ENCODE measurements around the gene SPATA33.

SPATA33 gene

DNA sequence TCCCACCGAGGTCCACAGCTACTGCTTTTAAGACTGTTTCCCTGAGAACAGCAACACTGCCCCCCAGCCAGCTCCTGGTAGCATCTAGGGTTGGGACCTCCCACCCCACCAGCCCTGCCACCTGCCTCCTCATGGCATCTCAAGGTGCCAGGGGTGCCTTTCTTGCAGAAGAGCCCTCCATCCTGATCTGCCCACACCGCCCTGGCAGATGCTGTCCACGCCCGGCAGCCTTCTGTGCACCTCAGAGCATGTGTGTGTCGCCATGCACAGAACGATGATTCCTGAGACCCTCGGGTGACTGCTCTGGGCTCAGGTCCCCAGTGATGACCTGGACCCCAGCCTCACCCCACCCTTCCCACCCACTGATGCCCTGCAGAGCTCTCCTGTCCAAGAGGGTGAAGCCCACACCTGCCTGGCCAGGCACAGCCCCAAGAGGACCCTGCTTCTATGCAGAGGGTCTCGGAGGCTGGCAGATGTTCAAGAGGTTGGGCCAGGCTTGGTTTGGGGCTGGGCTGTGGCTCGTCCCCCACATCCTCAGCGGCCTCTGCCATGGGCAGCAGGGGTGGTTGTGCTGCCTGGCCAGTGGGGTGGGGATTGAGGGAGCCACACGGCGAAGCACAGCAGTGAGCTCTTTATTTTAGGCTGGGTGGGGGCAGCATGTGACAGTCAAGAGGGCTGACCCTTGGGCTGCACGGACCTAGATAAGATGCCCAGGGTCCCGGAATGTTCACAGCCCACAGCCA is 49.1 kb downstream of the SPATA33 start:
- DNase-seq (ENCODE audit: low read depth in 2 of 3, low spot score in 1 of 3): no peak

DNA sequence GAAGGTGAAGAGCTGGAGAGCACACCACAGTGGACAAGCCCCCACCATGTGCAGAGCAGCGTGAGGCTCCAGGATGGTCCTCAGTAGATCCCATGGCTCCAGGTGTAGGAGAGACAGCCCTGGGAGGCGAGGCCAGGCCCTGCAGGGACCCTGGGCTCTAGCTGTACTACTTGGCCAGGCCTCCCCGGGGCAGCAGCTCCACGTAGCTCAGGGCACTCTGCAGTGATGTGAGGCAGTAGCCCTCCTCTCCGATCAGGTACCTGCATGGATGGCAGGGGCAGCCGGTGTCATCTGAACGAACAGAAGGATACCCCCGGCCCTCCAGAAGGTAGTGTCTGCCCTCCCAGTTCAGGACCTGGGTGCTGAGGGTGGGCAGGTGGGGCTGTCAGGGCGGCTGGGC is 50.1 kb downstream of the SPATA33 start:
- DNase-seq (ENCODE audit: low read depth in 2 of 3, low spot score in 1 of 3): no peak

DNA sequence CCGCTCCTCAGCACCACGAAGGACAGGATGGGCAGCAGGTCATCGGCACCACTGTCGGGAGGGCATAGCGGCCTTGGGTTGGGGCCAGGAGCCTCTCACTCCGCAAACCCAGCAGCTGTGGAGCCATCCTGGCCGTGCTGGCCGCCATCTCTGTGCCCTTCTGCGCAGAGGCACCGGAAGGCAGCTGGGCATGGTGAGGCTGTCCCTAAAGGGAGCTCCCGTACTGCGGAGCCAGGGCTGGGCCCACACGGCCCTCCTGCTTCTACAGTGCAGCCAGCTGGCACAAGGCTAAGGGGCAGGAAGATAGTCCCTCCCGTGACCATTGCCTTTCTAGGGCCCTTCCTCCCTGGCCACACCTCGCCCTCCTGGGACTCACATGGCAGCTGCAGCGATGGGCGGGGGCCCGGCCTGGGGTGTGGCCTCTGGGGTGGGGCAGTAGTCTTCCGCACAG is 50.9 kb downstream of the SPATA33 start:
- DNase-seq (ENCODE audit: low read depth in 2 of 3, low spot score in 1 of 3): no peak

DNA sequence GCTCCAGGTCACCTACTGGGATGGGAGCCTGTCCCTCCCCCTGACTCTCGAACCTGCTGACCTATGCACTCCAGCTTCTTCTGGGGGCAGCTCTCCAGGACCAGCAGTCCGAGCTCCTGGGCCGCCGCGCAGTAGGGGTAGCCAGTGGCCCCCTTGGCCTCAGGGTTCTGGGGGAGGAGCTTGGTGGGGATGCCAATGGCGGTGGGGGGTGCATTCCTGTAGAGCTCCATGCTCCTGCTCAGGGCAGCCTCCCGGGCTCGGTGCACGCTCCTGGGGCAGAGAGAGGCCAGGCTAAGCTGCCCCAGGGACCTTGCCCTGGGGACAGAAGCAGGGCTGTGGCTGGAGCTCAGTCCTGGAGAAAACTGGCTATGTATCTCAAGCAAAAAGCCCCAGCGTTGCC is 51.5 kb downstream of the SPATA33 start:
- no peak for DNase-seq (ENCODE audit: low read depth in 2 of 3, low spot score in 1 of 3)

DNA sequence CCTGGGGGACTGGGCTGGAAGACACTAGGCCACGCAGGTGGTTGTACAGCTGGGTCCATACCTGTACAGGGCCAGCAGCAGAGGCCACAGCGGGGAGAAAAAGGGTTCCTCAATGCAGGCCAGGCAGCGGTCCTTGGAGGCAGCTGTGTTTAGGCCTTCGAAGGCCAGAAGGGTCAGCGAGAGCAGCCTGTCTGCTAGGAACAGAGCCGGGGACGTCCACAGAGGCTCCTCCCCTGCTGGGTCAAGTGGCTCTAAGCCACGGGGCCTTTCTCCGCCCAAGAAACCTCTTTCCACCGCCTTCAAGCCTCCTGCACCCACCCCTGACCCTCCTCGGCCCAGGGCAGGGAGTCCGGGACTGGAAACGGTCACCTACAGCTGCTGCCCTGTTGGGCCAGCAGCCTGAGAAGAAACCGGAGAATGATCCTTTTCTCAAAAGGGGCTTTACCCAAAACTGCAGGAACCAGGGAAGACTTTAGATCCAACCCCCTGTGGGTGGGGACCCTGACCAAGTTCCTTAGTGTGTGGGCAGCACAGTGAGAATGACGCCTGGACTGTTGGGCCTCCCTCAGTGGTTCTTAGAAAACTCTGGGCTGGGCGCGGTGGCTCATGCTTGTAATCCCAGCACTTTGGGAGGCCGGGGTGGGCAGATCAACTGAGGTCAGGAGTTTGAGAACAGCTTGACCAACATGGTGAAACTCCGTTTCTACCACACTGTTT is 52.2 kb downstream of the SPATA33 start:
- no peak for DNase-seq (ENCODE audit: low read depth in 2 of 3, low spot score in 1 of 3)

DNA sequence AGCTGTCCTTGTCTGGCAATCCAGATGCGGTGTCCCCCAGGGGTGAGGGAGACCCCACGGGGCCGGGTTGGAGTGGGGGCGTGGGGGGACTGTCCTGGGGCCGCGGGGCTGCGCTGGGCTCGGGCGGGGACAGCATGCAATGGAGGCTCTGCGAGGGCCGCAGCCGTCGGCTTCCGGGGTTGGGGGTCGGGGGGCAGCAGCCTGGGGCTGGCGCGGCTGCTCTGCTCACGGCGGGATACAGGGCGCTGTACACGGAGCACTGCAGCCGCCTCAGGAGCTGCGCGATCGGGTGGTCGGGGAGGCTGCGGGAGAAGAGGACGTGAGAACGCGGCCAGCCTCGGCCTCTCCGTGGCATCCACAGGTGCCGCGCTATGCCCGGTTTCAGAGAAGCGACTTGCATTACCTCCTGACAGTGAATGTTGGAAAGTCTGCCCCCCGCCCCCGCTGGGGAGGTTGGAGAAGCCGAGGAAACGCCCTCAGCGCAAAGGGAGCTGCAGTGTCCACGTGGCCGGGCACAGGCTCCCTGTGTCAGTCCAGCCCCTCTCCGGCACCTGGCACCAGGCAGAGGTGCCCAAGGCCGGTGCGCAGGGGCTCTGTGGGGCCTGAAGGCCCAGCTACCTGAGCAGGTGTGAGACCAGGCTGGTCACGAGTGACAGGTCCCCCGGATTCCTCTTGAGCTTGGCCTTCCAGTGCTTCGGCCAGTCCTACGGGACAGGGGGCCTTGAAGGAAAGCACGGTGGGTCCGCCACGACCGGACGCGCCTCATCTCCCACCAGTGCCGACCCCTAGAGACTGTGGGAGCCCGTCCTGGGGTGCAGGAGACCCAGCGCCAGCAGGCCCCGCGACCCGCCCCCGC is 53.3 kb downstream of the SPATA33 start:
- no peak for DNase-seq (ENCODE audit: low read depth in 2 of 3, low spot score in 1 of 3)

DNA sequence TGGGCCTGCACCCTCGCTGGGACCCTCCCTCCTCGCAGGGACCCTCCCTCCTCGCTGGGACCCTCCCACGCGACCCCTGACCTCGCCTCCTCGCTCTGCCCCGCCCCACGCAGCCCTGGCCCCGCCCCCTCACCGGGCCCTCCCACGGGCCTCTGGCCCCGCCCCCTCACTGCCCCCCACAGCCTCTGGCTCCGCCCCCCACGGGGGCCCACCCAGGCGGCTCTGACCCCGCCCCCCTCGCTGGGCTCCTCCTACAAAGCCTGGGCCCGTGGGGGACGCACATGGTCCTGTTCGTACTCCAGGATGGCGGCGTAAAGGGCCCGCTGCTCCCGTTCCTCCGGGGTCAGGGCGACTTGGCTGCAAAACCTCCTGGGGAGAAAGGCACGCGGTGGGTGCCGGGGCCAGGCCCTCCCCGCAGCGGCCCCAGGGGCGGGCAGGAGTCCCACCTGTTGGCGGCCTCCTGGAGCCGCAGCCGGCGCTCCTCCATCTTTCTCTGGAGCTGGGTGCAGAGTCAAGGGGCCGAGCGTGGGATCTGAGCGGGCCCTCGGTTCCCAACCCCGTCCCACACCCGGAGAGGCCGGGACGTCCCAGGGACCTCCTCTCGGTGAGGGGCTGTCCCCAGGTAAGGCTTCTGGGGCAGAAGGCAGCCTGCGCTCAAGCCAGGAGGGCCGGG is 54.1 kb downstream of the SPATA33 start:
- DNase-seq (ENCODE audit: low read depth in 2 of 3, low spot score in 1 of 3): peak; percentile 58 to 80 (median 73)

DNA sequence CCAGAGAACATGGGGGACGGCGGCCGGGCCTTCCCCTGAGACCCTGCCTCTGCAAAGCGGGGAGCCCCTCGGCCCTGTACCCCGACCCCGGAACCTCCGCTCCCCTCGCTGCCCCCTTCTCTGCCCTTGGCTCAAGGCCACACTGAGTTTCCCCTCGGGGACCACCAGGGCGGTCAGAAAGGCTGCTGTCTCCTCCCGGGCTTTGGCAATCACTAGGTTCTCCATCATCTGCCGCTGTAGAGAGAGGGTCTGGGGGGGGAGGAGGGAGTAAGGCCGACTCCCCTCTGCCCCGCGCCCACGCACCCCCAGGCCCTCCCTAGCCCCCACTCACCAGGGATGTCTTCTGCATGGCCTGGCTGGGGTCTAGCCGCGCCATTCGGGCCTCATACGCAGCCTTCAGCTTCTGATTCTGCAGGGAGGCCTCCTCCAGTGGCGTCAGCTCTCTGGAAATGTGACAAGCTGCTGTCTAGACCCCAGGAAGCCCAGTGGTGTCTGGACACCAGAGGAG is 54.7 kb downstream of the SPATA33 start:
- no peak for DNase-seq (ENCODE audit: low read depth in 2 of 3, low spot score in 1 of 3)

DNA sequence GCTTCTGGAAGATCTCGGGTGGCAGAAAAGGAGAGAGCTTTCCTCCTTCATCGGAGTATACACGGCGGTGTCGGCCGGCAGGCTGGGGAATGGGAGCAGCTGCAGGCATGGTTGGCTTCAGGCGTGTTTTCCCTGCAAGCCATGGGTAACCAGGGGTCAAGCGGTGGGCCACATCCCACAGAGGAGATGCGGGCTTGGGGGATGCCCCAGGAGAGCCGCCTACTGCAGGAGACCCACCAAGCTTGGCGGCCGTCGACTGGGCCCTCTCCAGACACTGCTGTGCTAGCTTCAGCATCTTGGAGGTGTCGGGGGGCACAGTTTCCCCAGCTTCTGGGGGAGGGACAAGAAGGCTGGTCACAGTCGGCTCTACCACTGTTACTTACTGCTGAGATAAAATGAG is 58.9 kb downstream of the SPATA33 start:
- no peak for DNase-seq (ENCODE audit: low read depth in 2 of 3, low spot score in 1 of 3)

DNA sequence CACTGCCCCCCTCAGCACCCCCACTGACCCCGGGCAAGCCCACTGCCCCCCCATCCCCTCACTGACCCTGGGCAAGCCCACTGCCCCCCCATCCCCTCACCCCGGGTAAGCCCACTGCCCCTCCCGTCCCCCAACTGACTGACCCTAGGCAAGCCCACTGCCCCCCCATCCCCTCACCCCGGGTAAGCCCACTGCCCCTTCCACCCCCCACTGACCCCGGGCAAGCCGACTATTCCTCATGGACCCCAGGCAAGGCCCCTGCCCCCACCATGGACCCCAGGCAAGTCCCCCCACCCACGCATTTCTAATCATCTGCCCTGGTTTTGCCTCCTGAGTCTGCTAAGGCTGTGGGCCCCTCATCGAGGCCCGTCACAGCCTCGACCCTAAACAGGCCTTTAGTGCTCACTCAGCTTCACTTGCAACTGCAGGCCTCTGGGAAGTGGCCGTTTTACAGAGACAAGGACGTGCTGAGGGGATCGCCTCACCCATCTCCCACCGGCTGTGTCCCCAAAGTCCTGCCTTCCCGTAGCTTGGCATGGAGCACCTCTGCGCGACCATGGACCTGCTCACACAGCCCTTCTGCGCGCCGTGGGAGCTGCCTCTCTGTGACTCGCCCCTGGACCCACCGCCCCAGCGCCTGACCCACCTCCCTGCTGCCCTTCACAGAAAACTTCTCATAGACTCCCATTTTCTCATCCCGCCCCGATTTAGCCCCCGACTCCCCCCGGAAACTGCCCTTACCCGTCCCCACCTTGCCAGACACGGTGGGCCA is 59.5 kb downstream of the SPATA33 start:
- DNase-seq (ENCODE audit: low read depth in 2 of 3, low spot score in 1 of 3): no peak

DNA sequence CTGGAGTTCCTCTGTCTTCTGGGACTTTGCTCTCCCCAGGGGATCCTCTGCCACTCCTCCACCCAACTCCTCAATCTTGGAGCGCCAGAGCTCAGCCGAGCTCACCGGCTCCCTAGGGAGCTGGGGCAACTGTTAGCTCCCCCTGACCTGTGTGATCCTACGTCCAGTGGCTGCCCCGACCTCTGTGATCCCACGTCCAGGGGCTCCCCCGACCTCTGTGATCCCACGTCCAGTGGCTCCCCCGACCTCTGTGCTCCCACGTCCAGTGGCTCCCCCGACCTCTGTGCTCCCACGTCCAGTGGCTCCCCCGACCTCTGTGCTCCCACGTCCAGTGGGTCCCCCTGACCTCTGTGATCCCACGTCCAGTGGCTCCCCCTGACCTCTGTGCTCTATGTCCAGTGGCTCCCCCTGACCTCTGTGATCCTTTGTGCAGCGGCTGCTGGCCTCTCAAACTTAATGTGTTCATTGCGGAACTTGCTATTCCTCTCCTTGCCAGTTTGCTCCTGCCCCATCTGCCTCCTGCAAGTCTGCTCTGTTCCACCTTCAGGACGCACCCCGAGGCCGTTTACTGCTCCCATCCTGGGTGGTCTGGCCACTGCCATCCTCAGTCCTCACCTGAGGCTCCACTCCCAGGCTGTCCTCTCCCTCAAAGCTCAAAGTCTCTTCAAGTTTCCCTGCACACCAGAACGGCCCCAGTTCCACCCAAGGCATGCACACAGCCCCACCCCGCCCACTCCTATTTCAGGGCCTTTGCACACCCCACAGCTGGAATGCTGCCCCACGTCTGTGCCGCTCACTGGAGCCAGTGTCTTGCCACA is 60.3 kb downstream of the SPATA33 start:
- no peak for DNase-seq (ENCODE audit: low read depth in 2 of 3, low spot score in 1 of 3)

Measured in stimulated activated CD4-positive, alpha-beta T cell treated with anti-CD3 and anti-CD28 coated beads, Interleukin-12 subunit alpha, Interleukin-12 subunit beta, amount 100 ng/mL, for 48 hours (primary cell).